Sigmoid colon (tissue), 7 donors: ENCODE results near the gene SKI. TPM values are rescaled to one million over a fixed set of nuclear protein-coding genes. Genes with fewer than 3 reads are reported as not detected.

Experiments used
- DNase-seq: peaks from one replicate; pipeline ENCODE4 v3.0.0-alpha.2; 2019
- H3K27ac ChIP-seq, 4 donors: fragments of 200-600 bp; sonication (generic); one replicate each; pipeline ENCODE4 v1.5.1; 2016 to 2019; ENCODE audit warnings: mild to moderate bottlenecking in 1 of 4
- H3K27me3 ChIP-seq, 3 donors: fragments of 200-600 bp; sonication (generic); one replicate each; pipeline ENCODE4 v1.5.1; 2019; ENCODE audit warnings: mild to moderate bottlenecking in 1 of 3
- H3K36me3 ChIP-seq, 4 donors: fragments of 200-600 bp; sonication (generic); one replicate each; pipeline ENCODE4 v1.5.1; 2016 to 2019
- H3K4me1 ChIP-seq, 4 donors: fragments of 200-600 bp; sonication (generic); one replicate each; pipeline ENCODE4 v1.5.1; 2017 to 2019
- H3K4me3 ChIP-seq, 4 donors: fragments of 200-600 bp; sonication (generic); one replicate each; pipeline ENCODE4 v1.5.1; 2017 to 2019; ENCODE audit warnings: mild to moderate bottlenecking in 2 of 4, moderate library complexity in 1 of 4
- H3K9me3 ChIP-seq, 4 donors: fragments of 200-600 bp in 3 of 4; sonication (generic) in 3 of 4; one replicate each; pipeline versions ENCODE4 v1.5.1 to v1.6.1; 2013 to 2019
- EP300 ChIP-seq, 4 donors: sonication (generic); formaldehyde crosslinking; IDR thresholded peaks; one replicate each; pipeline ENCODE4 v1.6.1; 2017; ENCODE audit warnings: antibody characterized with exemption in 4 of 4
- POLR2A ChIP-seq, 2 donors: fragments of 450-650 bp; IDR thresholded peaks; one replicate each; pipeline ENCODE4 v1.6.1; 2016; ENCODE audit warnings: antibody characterized with exemption in 2 of 2, mild to moderate bottlenecking in 2 of 2, moderate library complexity in 2 of 2
- POLR2AphosphoS5 ChIP-seq, 4 donors: sonication (generic); formaldehyde crosslinking; IDR thresholded peaks; one replicate each; pipeline ENCODE4 v1.6.1; 2017; ENCODE audit warnings: antibody characterized with exemption in 4 of 4
- WGBS, 2 donors: extraction: QIAGEN DNeasy Blood & Tissue Kit; methylation state at CpG; one replicate each; pipeline ENCODE4 v1.1.7; 2013; 5-methylcytosine and 5-hydroxymethylcytosine counted together
- intact Hi-C: fragments of 100-400 bp; cut with DNase I; formaldehyde crosslinking; loops from one replicate; pipeline ENCODE4 v1.15.1; 2023
- polyA plus RNA-seq, 3 donors: library from polyadenylated mRNA; stranded (reverse); fragments of 200-250 nt; gene quantifications; one replicate each; pipeline ENCODE4 v1.2.3, GENCODE V29; 2013
- total RNA-seq, 4 donors: library from RNA; depleted of rRNA; stranded (reverse); fragments of >200 nt; gene quantifications; one replicate each; pipeline ENCODE4 v1.1.0, GENCODE V29; 2016
- TF ChIP-seq, protein P1 (sequence below), 4 experiments: fragments of 450-650 bp in 3 of 4; fragments of 200-600 bp in 1 of 4; IDR thresholded peaks; one replicate each; pipeline ENCODE4 v1.5.1; 2016 to 2019; ENCODE audit warnings: antibody characterized with exemption in 4 of 4, mild to moderate bottlenecking in 3 of 4, moderate library complexity in 2 of 4
- donor health status: healthy with polysubstance abuse.
- donor health status: Bipolar disorder and iron deficiency.
- donor health status: healthy.

The SKI gene
- total and polyA plus RNA-seq, 7 donors: 5.8 to 50.4 (median 19.3) TPM

GRCh38 chr1:2283371-2283990 lies 55.4 kb downstream of the SKI start:
- 91 to 93% methylated on average over 21 of the region's 21 CpGs for WGBS, 2 donors
- intact Hi-C loops: no loop called here

DNA sequence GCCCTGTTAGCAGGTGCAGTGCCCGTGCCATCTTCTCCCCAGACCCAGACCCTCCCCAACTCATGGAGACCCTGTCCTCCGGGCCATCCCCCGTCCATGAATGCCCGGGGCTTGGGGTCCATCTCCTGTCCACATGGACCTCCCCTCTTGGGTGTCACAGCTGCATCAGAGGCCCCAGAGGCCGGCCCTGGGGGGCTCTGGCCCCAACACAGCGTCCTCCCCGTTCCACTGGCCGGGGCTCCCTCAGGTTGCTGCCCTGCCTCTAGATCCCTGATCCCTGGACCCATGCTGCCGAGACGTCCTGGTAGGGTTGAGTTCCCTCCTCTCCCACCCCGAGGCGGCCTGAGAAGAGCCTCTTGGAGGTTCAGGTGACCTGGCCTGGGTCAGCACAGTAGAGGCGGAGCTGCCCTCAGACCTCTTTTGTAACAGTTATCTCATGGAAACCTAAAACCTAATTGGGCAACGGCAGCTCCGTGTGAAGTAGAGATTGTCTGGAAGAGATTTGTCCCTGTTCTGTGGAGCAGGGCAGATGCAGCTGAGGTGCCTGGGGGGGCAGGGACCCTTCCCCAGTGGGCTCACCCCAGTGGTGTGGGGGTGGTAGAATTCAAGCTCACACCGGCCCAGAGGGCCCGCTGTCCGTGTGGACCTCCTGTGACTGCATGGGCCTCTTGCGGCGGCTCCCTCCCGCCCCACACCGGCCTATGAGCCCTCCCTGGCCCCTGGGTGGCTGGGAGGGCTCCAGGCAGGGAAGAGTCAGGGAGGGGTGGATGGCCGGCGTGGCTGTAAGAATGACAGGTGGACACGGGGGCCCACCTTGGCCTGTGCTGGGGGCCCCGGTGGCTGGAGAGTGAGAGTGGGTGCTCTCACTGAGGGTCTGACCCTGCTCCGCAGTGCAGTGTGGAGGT lies 56.1 kb downstream of the SKI start:
- no peak overlapping the region for H3K4me3 ChIP-seq
- H3K27me3 ChIP-seq: no peaks in the 10 kb centered on the region
- peaks cover 0 to 65% (median 58%) of the 10 kb centered on the region in 4 donors for H3K4me1 ChIP-seq
- intact Hi-C loops: no loop called here
- TF ChIP-seq POLR2A (IDR thresholded peaks at IDR 0.05) (no peak), EP300 (IDR thresholded peaks at IDR 0.05) (no peak), POLR2AphosphoS5 (IDR thresholded peaks at IDR 0.05) (no peak)
- TF ChIP-seq, protein P1, sequence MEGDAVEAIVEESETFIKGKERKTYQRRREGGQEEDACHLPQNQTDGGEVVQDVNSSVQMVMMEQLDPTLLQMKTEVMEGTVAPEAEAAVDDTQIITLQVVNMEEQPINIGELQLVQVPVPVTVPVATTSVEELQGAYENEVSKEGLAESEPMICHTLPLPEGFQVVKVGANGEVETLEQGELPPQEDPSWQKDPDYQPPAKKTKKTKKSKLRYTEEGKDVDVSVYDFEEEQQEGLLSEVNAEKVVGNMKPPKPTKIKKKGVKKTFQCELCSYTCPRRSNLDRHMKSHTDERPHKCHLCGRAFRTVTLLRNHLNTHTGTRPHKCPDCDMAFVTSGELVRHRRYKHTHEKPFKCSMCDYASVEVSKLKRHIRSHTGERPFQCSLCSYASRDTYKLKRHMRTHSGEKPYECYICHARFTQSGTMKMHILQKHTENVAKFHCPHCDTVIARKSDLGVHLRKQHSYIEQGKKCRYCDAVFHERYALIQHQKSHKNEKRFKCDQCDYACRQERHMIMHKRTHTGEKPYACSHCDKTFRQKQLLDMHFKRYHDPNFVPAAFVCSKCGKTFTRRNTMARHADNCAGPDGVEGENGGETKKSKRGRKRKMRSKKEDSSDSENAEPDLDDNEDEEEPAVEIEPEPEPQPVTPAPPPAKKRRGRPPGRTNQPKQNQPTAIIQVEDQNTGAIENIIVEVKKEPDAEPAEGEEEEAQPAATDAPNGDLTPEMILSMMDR (IDR thresholded peaks at IDR 0.05): no peak
- WGBS, 2 donors: 93% methylated on average over 27 of the region's 27 CpGs
- peak overlapping the region in 3 of 4 donors; percentile 1 to 17 (median 12) for H3K27ac ChIP-seq
- no peaks in the 10 kb centered on the region for H3K9me3 ChIP-seq
- no peak for DNase-seq
- H3K36me3 ChIP-seq: peaks cover 0 to 5% (median 0%) of the 10 kb centered on the region in 4 donors

More at GRCh38 chr1:2283371-2283990, 55.4 kb downstream of the SKI start:
- no peak overlapping the region for H3K4me3 ChIP-seq
- H3K4me1 ChIP-seq: peaks cover 0 to 65% (median 58%) of the 10 kb centered on the region in 4 donors
- H3K36me3 ChIP-seq: peaks cover 0 to 5% (median 0%) of the 10 kb centered on the region in 4 donors
- no peak for DNase-seq
- TF ChIP-seq POLR2AphosphoS5 (IDR thresholded peaks at IDR 0.05) (no peak), EP300 (IDR thresholded peaks at IDR 0.05) (no peak), POLR2A (IDR thresholded peaks at IDR 0.05) (no peak)
- TF ChIP-seq, protein P1 (IDR thresholded peaks at IDR 0.05): no peak
- H3K27me3 ChIP-seq: no peaks in the 10 kb centered on the region
- H3K9me3 ChIP-seq: no peaks in the 10 kb centered on the region
- H3K27ac ChIP-seq: peak overlapping the region in 2 of 4 donors; percentile 1 to 12

DNA sequence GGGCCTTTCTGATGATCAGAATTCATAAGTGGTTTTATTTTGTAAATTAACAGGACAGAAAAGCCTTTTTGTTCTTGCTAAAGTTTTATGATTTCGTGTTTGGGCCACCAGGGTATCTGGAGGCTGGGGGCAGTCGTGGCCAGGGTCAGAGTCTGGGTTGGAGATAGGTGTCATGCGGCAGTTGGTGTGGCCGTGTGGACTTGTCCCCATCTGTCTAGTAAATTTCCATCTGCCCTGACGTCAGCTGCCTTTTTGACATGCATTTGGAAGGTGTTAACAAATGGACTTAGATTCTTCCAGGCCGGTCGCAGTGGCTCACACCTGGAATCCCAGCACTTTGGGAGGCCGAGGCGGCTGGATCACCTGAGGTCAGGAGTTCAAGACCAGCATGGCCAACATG lies 56.8 kb downstream of the SKI start:
- peaks cover 0 to 65% (median 58%) of the 10 kb centered on the region in 4 donors for H3K4me1 ChIP-seq
- TF ChIP-seq EP300 (IDR thresholded peaks at IDR 0.05) (no peak), POLR2A (IDR thresholded peaks at IDR 0.05) (no peak), POLR2AphosphoS5 (IDR thresholded peaks at IDR 0.05) (no peak)
- TF ChIP-seq, protein P1 (IDR thresholded peaks at IDR 0.05): no peak
- H3K36me3 ChIP-seq: peaks cover 0 to 5% (median 0%) of the 10 kb centered on the region in 4 donors
- intact Hi-C loops: no loop called here
- 93% methylated on average over 9 of the region's 9 CpGs for WGBS, 2 donors
- no peaks in the 10 kb centered on the region for H3K9me3 ChIP-seq
- H3K27me3 ChIP-seq: no peaks in the 10 kb centered on the region
- no peak overlapping the region for H3K4me3 ChIP-seq
- peak overlapping the region in 3 of 4 donors; percentile 1 to 17 (median 12) for H3K27ac ChIP-seq
- DNase-seq: no peak

- no peak overlapping the region for H3K4me3 ChIP-seq
- intact Hi-C loops: no loop called here
- H3K27ac ChIP-seq: no peak overlapping the region
- H3K4me1 ChIP-seq: peaks cover 0 to 82% (median 76%) of the 10 kb centered on the region in 4 donors
- no peak for DNase-seq
- H3K9me3 ChIP-seq: no peaks in the 10 kb centered on the region
- TF ChIP-seq EP300 (IDR thresholded peaks at IDR 0.05) (no peak), POLR2AphosphoS5 (IDR thresholded peaks at IDR 0.05) (no peak), POLR2A (IDR thresholded peaks at IDR 0.05) (no peak)
- TF ChIP-seq, protein P1 (IDR thresholded peaks at IDR 0.05): no peak
- peaks cover 0 to 5% (median 0%) of the 10 kb centered on the region in 4 donors for H3K36me3 ChIP-seq
- WGBS, 2 donors: 92% methylated on average over 15 of the region's 15 CpGs
- no peaks in the 10 kb centered on the region for H3K27me3 ChIP-seq
Observed at GRCh38 chr1:2286923-2287322, 58.8 kb downstream of the SKI start.
